KMS-11 (cell line): ENCODE results near the gene CCDC142.

Experiments
- H2AFZ ChIP-seq: fragments of 200-600 bp; sonication (generic); 2 replicates; pipeline ENCODE4 v1.6.1; 2016; ENCODE audit warnings: antibody characterized with exemption, mixed run types, low read depth
- H3K27ac ChIP-seq: fragments of 200-600 bp; sonication (generic); 2 replicates; pipeline ENCODE4 v1.6.1; 2016; ENCODE audit warnings: mild to moderate bottlenecking, mixed run types
- H3K27me3 ChIP-seq: fragments of 200-600 bp; sonication (generic); 2 replicates; pipeline ENCODE4 v1.6.1; 2017; ENCODE audit warnings: mild to moderate bottlenecking, low read depth, mixed run types, moderate library complexity; ENCODE audit not compliant: insufficient read depth
- H3K36me3 ChIP-seq: fragments of 200-600 bp; sonication (generic); 2 replicates; pipeline ENCODE4 v1.6.1; 2017; ENCODE audit warnings: mild to moderate bottlenecking, mixed run types; ENCODE audit not compliant: insufficient read depth
- H3K4me1 ChIP-seq: fragments of 200-600 bp; sonication (generic); 2 replicates; pipeline ENCODE4 v1.6.1; 2016; ENCODE audit warnings: mild to moderate bottlenecking, low read depth, mixed run types; ENCODE audit not compliant: poor library complexity, severe bottlenecking
- H3K4me2 ChIP-seq: fragments of 200-600 bp; sonication (generic); 2 replicates; pipeline ENCODE4 v1.7.0; 2016; ENCODE audit warnings: mild to moderate bottlenecking, mixed run types
- H3K4me3 ChIP-seq: fragments of 200-600 bp; sonication (generic); IDR thresholded peaks from 2 replicates; pipeline ENCODE4 v1.6.1; 2017; ENCODE audit warnings: low read depth, low read length, mixed read lengths; ENCODE audit not compliant: insufficient read depth
- H3K79me2 ChIP-seq: fragments of 200-600 bp; sonication (generic); 2 replicates; pipeline ENCODE4 v1.6.1; 2016; ENCODE audit warnings: low read depth, mixed run types; ENCODE audit not compliant: insufficient read depth
- H3K9ac ChIP-seq: fragments of 200-600 bp; sonication (generic); 2 replicates; pipeline ENCODE4 v1.6.1; 2016; ENCODE audit warnings: mild to moderate bottlenecking, mixed run types
- H4K20me1 ChIP-seq: fragments of 200-600 bp; sonication (generic); 2 replicates; pipeline ENCODE4 v1.6.1; 2016; ENCODE audit warnings: mild to moderate bottlenecking, mixed run types; ENCODE audit not compliant: insufficient read depth
- TF ChIP-seq, protein P1 (sequence below): fragments of 200-600 bp; sonication (generic); conservative IDR thresholded peaks from 2 replicates; pipeline ENCODE4 v1.6.1; 2017; ENCODE audit warnings: low read depth, mild to moderate bottlenecking, antibody characterized with exemption, low read length, moderate library complexity, mixed read lengths

The CCDC142 gene

DNA sequence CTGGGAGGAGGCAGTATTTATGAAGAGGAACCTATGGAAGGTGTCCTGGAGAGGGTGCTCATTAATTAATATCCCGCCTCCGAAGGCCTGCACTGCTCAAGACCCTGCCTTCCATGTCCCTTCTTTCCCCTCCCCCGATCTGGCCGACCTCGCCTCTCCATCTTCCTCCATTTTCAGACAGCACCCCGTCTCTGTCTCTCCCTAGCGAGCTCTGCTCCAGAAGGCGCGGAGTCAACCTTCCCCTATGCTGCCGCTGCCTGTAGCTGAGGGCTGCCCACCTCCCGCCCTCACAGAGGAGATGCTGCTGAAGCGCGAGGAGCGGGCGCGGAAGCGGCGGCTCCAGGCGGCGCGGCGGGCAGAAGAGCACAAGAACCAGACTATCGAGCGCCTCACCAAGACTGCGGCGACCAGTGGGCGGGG, 25.7 kb downstream of the CCDC142 start:
- H3K27ac ChIP-seq, result peak overlapping the region; percentile 89
- H3K9ac ChIP-seq, result 0 out of 2 replicates have a peak overlapping the region, but pooled peaks have one; percentile 80
- peak overlapping the region; percentile 99 for H3K4me2 ChIP-seq
- no peaks in the 10 kb centered on the region for H4K20me1 ChIP-seq
- H3K27me3 ChIP-seq, result no peaks in the 10 kb centered on the region
- peaks cover 14% of the 10 kb centered on the region; the same call in 1 of the 2 replicates for H3K79me2 ChIP-seq
- H2AFZ ChIP-seq, result peak overlapping the region; percentile 56; the same call in 1 of the 2 replicates
- peaks cover 31% of the 10 kb centered on the region for H3K4me1 ChIP-seq
- peak overlapping the region; percentile 81 for H3K4me3 ChIP-seq
- TF ChIP-seq, protein P1, sequence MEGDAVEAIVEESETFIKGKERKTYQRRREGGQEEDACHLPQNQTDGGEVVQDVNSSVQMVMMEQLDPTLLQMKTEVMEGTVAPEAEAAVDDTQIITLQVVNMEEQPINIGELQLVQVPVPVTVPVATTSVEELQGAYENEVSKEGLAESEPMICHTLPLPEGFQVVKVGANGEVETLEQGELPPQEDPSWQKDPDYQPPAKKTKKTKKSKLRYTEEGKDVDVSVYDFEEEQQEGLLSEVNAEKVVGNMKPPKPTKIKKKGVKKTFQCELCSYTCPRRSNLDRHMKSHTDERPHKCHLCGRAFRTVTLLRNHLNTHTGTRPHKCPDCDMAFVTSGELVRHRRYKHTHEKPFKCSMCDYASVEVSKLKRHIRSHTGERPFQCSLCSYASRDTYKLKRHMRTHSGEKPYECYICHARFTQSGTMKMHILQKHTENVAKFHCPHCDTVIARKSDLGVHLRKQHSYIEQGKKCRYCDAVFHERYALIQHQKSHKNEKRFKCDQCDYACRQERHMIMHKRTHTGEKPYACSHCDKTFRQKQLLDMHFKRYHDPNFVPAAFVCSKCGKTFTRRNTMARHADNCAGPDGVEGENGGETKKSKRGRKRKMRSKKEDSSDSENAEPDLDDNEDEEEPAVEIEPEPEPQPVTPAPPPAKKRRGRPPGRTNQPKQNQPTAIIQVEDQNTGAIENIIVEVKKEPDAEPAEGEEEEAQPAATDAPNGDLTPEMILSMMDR, result no peak
- H3K36me3 ChIP-seq, result no peaks in the 10 kb centered on the region

DNA sequence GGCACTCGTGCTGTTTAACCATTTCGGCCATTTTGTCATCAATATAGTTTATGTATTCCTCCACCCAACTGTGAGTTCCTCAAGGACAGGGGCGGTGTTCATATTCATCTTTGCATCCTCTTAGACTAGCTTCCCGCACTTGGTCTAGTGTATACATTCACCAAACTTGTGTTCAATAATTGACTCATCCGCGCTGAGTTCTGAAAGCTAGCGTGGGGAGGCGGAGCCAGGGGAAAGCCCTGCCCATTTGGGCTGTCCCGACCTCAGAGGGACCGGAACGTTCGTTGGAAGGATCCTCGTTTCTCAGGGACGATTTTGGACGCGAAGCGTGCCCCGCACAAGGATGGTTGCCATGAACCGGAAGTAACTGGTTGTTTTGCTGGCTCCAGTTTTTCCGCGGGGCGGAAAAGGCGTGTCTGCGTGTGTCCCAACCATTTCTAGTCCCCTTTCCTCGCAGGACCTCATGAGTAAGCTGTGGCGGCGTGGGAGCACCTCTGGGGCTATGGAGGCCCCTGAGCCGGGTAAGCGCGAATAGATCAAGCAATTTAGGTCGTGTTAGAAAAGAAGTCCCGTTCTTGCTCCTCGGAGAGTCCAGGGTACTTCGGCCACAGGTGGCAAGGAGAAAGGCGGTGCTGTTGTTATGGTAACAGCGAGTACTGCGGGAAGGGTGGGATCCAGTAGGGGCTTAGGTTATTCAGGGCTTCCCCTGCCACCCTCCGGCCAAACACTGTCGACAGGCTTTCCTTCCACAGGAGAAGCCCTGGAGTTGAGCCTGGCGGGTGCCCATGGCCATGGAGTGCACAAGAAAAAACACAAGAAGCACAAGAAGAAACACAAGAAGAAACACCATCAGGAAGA, 27.9 kb downstream of the CCDC142 start, which contains the start of gene INO80B:
INO80B (plus strand) TSS at position 434 of the 858 bp plus-strand sequence; CDS start at position 464, 30 bp downstream.
- H3K4me1 ChIP-seq, result peaks cover 31% of the 10 kb centered on the region
- no peaks in the 10 kb centered on the region for H3K36me3 ChIP-seq
- 0 out of 2 replicates have a peak within 1 kb of the TSS, but pooled peaks have one; percentile 5 for H3K27ac ChIP-seq
- H2AFZ ChIP-seq, result peak within 1 kb of the TSS; percentile 72
- peaks cover 14% of the 10 kb centered on the region; the same call in 1 of the 2 replicates for H3K79me2 ChIP-seq
- no peaks in the 10 kb centered on the region for H4K20me1 ChIP-seq
- H3K9ac ChIP-seq, result peak within 1 kb of the TSS; percentile 37; the same call in 1 of the 2 replicates
- TF ChIP-seq, protein P1, result no peak
- peak within 1 kb of the TSS; percentile 99 for H3K4me2 ChIP-seq
- no peaks in the 10 kb centered on the region for H3K27me3 ChIP-seq
- H3K4me3 ChIP-seq, result peak within 1 kb of the TSS; percentile 94

DNA sequence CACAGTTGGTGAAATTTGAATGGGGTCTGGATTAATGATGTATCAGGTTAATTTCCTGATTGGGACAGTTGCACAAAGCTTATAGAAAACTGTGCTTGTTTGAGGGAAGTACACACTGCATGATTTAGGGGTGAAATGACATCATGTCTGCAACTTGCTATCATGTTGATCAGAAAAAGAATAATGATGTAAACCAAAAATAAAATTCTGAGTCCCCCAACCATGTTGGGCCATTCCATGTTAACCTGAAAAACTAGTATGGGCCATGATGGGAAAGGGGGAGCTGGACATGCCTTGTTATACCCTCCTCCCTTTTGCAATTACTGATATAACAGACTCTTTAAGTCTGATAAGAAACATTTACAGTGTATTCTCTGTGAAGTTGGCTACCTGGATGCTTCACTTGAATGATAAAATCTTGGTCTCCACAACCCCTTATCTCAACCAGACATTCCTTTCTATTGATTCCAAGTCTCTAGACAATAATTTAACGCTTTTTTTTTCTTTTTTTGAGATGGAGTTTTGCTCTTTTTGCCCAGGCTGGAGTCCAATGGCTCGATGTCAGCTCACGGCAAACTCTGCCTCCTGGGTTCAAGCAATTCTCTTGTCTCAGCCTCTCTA, 32.1 kb downstream of the CCDC142 start:
- TF ChIP-seq, protein P1, result no peak
- Histone ChIP-seq H3K27me3 (no peaks in the 10 kb centered on the region), H3K4me3 (no peak overlapping the region), H2AFZ (no peak overlapping the region), H3K27ac (no peak overlapping the region), H3K36me3 (no peaks in the 10 kb centered on the region), H3K9ac (no peak overlapping the region), H3K79me2 (peaks cover 7% of the 10 kb centered on the region; the same call in 1 of the 2 replicates), H4K20me1 (no peaks in the 10 kb centered on the region), H3K4me2 (no peak overlapping the region), H3K4me1 (peaks cover 13% of the 10 kb centered on the region)

DNA sequence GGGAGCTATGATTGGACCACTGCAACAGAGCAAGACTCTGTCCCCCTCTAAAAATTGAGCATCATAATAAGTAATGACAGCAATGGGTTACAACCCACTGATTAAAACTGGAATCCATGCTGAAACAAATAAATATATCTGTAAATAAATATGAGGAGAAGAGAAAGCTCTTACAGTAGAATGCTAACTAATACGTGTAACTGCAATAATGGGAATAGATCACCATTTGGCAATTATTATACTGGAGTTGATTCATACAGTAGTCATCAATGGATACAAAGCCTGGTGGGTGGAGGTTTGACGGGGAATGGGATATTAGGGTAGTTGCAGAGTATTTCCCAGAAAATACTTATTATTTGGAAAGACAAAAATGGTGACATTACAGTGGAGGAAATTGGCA, 34.0 kb downstream of the CCDC142 start:
- H3K4me1 ChIP-seq, result peaks cover 5% of the 10 kb centered on the region
- H3K27me3 ChIP-seq, result no peaks in the 10 kb centered on the region
- no peak overlapping the region for H3K4me3 ChIP-seq
- TF ChIP-seq, protein P1, result no peak
- H2AFZ ChIP-seq, result no peak overlapping the region
- no peak overlapping the region for H3K27ac ChIP-seq
- H3K9ac ChIP-seq, result no peak overlapping the region
- H4K20me1 ChIP-seq, result no peaks in the 10 kb centered on the region
- no peak overlapping the region for H3K4me2 ChIP-seq
- H3K36me3 ChIP-seq, result no peaks in the 10 kb centered on the region
- H3K79me2 ChIP-seq, result no peaks in the 10 kb centered on the region
